Subcutaneous adipose tissue (tissue), 4 donors: ENCODE measurements around the gene RNLS. TPM values are rescaled to one million over a fixed set of nuclear protein-coding genes. Genes with fewer than 3 reads are reported as not detected.

Source experiments
- total RNA-seq, 4 donors: library from RNA; depleted of rRNA; stranded (reverse); fragments of >200 nt; gene quantifications; one replicate each; pipeline ENCODE4 v1.1.0, GENCODE V29; 2016
- TF ChIP-seq, protein P1 (sequence below): fragments of 450-650 bp; IDR thresholded peaks from one replicate; pipeline ENCODE4 v1.5.1; 2016; ENCODE audit warnings: low read depth, mild to moderate bottlenecking, control low read depth, antibody characterized with exemption, moderate library complexity

RNLS gene
- total RNA-seq, 4 donors from 2014 or later, result 14.1 to 27.7 (median 23.1) TPM

DNA sequence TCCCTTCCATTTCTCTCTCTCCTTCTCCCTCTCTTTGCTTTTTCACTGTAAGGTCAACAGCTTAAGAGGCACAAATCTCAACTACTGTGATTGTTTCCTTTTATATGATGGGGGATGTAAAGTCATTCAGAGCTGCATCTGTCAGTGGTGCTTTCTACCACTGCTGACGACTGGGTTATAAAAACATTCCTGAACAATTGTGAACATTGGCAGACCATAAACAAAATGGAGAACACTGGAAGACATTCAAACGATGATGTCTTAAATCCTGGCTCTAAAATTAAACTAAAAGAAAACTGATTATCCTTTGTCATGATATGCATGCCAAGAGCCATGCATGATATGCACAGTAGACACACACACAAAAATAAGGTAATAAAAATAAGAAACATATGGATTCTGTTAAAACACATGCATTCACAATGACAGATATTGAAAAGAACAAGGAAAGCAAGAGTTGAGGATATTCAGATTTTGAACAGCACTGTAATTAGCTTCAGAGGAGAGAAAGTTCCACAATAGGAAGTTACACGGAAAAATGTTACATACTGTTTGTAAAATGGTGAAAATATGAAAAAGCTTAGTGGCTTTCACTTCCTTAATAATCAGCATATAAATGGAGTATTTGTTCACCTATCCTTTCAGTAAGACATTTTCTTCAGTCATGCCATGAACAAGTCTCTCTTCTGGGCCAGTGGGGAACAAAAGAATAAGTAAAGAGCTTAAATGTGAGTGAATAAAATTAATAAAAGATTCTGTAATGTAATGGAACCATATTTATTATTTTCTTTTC, 89.2 kb downstream of the RNLS start:
- TF ChIP-seq, protein P1, sequence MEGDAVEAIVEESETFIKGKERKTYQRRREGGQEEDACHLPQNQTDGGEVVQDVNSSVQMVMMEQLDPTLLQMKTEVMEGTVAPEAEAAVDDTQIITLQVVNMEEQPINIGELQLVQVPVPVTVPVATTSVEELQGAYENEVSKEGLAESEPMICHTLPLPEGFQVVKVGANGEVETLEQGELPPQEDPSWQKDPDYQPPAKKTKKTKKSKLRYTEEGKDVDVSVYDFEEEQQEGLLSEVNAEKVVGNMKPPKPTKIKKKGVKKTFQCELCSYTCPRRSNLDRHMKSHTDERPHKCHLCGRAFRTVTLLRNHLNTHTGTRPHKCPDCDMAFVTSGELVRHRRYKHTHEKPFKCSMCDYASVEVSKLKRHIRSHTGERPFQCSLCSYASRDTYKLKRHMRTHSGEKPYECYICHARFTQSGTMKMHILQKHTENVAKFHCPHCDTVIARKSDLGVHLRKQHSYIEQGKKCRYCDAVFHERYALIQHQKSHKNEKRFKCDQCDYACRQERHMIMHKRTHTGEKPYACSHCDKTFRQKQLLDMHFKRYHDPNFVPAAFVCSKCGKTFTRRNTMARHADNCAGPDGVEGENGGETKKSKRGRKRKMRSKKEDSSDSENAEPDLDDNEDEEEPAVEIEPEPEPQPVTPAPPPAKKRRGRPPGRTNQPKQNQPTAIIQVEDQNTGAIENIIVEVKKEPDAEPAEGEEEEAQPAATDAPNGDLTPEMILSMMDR, result no peak

DNA sequence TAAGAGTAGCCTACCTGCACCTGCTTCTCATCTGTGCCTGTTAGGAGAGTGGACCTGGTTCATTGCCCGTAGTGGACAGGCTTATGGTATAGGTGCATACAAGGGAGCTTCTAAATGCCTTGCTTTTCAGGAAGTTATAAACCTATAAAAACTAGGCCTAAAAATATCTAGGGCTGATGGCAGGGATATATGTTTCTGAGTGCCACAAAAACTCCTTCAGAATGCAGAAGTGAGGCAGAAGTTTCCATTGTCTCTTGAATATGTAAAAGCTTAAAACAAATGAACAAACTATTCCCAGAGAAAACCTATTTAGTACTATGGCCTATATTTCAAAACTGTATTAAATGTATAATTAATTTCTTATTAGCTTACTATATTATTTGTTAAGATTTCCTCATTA, 91.8 kb downstream of the RNLS start:
- TF ChIP-seq, protein P1, result no peak

DNA sequence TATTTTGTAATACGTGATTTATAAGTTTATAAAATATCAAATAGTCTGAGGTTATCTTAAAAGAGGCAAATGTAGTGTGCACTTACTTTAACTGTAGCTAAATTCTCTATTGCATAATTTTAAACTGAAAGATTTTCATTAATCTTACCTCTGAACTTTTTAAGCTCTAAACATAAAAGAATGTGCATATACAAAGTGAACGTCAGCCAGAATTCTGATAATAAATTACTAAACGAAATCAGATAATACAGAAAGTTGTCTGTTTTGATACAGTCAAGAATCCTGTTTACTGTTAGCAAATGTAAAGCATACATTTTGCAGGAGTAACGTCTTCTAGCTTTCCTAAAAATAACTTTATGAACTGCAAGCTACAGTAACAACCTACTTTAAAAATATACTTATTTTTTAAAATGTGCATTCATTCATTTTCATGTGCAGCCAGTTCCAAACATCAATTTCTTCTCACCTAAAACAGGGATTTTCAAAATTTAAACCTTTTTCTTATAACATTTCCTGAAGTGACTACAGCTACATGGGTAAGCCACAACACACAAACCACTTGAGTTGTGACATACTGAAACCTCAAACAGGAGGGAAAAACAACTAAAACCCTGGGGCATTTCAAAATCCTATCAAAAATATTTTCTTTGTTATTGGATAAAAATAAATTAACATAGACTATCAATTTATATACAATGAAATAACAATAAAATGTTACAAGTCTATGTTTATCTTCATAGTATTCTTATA, 92.7 kb downstream of the RNLS start:
- TF ChIP-seq, protein P1, result no peak

DNA sequence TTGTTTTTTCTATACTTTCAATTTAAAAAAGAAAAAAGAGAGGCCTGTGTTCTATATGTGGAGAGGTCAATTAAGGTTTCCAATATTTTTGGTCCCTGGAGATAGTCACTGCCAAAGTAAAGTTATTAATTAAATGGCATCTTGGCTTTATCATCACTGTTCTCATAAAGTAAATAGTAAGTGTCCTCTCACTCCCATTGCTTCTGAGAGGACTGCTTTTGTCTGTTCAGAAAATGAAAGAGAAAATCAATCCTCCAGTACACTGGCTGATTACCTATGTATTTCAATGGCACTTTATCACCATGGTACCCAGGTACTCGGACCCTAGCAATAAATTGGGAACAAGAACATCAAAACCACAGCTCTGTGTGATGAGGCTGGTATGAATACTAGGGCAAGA, 94.0 kb downstream of the RNLS start:
- TF ChIP-seq, protein P1, result no peak

DNA sequence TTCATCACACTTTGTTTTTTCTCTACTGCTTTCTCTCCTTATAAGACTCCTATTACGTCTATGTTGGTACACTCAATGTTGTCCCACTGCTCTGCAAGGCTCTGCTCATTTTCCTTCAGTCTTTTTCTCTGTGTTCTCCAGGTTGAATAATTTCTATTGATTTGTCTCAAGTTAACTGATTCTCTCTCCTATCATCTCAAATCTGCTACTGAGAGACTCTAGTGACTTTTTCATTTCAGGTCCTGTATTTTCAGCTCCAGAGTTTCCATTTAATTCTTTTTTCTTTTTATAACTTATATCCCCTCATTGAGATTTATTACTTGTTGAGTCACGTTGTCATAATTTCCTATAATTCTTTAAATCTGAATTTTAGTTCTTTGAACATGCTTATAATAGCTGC, 100.9 kb downstream of the RNLS start:
- TF ChIP-seq, protein P1, result no peak

DNA sequence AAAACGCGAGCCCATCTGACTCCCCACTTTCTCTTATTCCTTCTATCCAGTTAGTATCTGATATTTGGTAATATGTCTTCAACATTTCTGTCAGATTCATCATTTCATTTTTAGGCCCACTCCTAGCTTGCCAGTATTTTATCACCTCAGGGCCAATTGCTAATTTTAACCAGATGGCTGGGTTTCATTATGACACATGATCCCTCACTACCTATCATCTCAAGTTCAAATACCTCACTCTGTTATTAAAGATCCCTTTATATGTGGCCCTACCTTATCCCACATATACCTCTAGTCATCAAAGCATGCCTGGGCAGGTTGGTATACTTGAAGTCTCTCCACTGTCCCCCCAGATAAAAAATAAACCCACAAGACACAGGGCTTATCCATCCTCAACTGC, 104.9 kb downstream of the RNLS start:
- TF ChIP-seq, protein P1, result no peak

DNA sequence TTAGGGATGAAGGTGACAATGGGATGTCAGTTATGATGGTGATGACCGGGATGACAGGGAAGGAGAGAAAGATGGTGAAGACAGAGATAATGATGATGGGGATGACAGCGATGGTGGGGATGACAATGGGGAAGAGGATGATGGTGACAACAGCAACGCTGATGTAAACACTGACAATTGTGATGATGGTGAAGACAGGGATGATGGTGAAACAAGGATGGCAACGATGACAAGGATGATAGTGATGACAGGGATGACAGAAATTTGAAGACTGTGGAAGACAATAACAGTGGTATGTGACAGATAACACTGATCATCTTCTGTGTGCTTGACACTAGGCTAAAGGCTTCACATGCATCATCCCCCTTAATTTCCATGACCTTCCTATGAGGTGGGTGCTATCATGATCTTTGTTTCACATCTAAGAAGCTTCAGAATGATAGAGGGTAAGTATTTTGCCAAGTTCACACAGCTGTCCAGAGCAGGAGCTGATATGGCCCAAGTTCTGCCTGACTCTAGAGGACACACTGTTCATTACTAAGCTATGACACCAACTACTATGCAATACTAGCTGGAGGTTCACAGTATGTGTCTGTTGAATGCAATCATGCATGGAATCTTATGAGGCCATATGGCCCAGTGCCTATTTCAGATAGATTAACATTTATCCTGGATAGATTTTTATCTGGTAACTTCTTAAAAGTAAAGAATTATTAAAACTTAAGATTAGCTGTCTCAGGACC, 105.6 kb downstream of the RNLS start:
- TF ChIP-seq, protein P1, result no peak
